DLD1 (cell line): ENCODE data around the gene LRRK1.
"Not testable (repeated sequence)": the region's sequence is repeated elsewhere in the genome, so short reads cannot be mapped to it uniquely, and the experiment has no call there.

Source experiments
- in situ Hi-C: cut with HindIII; loops from 2 replicates; pipeline ENCODE4 v1.10.0; 2017; ENCODE audit warnings: low sequenced_read_pairs

LRRK1 gene

DNA sequence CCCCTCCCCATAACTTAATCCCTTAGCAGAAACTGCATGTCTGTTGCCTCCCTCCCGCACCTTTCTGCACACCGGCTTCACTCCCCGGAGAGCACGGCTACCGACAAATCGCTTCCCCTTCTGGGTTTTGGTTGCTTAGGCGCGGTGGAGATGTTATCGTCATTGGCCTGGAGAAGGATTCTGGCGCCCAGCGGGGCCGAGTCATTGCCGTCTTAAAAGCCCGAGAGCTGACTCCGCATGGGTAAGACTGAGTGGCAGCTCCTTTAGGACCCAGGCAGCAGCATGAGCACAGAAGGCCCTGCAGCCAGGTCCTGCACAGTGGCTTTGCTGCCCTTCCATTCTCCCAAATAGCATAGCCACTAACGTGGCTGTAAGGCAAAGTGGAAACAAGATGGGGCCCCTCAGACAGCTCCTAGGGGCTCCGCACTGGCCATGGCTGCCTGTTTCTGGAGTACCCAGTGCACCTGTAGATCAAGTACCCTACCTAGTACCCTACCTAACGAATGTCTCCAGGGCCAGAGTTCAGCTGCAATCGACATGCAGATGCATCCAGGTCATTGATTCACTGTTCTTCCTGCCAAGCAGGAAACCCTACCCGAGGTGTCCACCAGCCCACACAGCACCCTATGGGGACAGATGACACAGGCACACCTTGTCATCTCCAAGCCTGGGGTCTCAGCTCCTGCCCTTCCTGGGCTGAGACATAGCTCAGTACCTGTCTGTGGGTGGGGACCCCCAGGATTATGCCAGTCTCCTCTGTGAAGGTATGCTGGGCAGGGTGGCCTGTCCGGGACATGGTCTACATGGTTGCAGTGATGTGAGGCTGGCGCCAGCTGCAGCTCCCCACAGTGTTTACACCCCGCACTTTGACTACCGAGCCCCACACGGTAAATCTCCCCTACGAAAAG is 147.6 kb downstream of the LRRK1 start:
- in situ Hi-C loops: no loop called here

DNA sequence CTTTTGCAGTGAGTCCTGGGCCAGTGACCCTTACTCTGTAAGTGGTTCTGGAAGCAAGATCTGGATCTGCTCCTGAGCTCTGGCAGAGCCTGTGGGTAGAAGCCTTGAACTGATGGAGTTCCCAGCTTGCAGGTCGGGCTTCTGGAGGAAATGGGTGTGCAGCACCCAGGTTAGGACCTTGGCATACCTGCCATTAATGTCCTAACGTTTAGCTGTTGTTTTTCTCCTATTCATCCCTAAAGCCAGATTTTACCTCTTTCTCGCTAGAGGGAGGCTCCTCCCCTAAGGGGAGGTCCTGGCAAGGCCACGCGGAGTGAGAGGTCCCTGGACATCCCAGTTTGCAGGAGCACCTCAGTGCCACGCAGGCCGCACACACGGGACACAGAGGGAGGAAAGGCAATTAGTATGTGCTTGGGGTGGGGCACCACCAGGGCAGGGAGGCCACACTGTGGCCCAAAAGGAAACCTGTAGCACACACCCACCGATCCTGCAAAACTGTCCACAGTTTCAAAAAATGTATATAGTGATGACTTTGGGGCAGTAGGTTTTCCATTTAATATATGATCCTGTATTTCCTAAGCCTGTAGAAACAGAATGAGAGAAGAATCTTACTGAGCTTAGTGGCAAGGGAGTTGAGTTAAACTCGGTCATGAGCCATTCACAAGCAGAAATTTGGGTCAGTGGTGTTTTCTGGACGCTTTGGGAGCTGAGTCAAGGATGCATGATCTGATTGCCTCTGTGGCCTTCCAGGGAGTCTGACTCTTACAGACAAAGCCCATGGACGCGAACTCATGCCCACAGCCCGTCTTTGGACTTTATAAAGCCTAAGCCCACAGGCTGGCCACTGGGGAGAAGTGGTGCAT is 148.7 kb downstream of the LRRK1 start:
- in situ Hi-C loops: no loop called here

GRCh38 chr15:101068523-101068960 is 149.4 kb downstream of the LRRK1 start:
- in situ Hi-C loops: no loop called here

DNA sequence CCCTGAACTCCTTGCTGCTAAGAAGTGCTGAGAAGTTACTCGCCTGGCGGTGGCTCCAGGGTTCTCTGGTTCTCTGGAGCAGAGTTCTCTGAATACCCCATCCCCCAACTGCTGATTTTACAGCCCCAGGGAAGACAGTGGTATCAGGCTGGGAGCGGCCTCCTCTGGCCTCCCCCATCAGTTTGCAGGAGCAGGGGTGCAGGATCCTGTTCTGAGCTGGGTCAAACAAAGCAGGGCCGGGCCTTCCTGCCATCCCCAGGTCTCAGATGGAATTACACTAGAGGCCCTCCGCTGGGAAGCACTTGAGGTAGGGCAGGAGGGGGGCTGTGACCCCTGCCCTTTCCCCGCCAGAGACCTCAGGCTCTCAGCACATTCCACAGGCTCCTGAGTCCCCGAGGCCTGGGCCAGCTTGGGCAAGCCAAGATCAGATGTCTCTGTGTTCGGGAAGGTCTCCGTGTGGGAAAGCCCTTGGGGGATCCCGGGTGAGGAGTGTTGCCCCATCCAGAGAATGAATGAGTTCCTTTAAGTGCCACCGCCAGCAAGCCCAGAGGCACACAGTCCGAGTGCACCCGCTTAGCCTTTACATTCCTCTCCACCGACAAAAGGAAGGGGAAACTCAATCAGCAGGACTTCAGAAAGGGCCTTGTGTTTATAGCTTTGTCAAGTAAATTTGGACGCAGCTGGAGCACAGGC is 149.9 kb downstream of the LRRK1 start:
- in situ Hi-C loops: no loop called here

GRCh38 chr15:101069654-101069973 is 150.5 kb downstream of the LRRK1 start:
- in situ Hi-C loops: no loop called here

- in situ Hi-C loops: no loop called here
Measured at GRCh38 chr15:101070024-101070423, 150.9 kb downstream of the LRRK1 start.

GRCh38 chr15:101070502-101071273 is 151.5 kb downstream of the LRRK1 start:
- in situ Hi-C loops: no loop called here

DNA sequence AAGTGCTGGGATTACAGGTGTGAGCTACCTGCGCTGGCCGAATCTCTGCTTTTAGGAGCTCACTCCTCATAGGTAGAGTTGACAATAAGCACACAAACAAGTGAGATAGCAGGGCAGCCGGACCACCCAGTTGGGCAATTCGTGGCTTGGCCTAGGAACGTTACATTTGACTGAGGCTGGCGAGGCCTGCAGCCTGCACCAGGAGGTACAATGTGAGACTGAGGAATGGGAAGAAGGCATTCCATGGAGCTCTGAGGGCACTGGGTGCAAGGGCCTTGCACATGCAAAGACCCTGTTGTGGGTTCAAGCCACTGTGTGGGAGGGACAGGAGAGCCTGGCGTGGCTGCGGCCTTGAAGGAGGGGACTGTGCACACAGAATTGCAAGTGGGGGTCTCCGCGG is 152.5 kb downstream of the LRRK1 start:
- in situ Hi-C loops: no loop called here

DNA sequence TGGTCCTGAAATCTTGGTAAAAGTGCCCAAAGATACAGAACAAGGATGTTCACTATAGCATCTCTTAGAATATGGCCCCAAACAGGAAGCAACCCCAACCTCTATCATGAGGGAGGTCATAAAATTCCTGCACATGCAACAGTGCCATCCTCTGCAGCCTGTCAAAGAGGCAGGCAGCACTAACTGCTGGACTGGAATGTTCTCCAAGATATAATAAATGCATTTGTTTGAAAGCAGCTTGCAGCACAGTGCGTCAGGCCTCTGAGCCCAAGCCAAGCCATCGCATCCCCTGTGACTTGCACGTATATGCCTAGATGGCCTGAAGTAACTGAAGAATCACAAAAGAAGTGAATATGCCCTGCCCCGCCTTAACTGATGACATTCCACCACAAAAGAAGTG is 153.1 kb downstream of the LRRK1 start:
- in situ Hi-C loops: not testable (repeated sequence)

GRCh38 chr15:101077806-101078668 is 158.9 kb downstream of the LRRK1 start:
- in situ Hi-C loops: not testable (repeated sequence)

- in situ Hi-C loops: no loop called here
Measured at GRCh38 chr15:101078669-101079323, 159.6 kb downstream of the LRRK1 start.

DNA sequence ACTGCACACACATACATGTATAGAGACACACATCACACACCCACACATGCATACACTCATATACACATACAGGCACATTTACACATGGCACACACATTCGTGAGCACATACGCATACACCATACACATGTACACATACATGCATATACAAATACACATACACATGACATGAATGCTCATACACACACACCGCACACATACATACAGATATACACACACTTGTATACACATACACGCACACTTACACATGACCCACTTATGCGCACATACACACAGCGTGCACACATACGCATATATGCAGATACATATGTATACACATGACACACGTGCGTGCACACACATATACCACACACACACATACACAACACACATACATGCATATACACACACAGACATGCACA is 162.7 kb downstream of the LRRK1 start:
- in situ Hi-C loops: no loop called here

DNA sequence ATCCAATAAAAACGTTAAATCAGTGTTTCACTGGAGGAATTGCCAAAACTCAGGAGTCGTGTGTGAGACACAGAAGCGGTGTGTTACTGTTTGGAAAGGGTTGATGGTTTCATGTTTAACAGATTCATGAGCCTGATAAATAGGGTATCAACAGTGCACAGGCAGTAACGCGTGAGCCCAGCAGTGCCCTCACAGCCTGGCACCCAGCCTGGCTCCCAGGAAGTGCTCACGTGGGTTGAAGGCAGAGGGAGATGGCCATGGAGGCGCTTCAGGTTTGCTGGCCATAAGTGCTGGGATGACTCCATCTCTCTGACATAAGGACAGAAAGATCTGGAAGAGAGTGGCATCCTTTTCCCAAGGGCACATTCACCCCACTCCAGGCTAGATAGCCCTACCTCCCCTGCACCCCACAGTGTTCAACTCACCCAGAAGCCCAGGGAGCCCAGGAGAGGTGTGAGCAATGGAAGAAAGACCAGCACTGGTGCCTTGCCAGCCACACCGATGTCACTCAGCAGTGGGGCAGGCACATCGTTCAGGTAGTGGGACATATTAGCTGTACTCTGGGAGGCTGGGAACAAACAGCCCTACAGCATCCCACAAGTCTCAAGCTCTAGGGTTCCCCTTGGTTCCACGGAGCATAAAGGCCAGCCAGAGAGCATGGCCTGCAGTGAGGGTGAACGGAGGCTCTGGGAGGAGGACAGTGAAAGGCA is 164.3 kb downstream of the LRRK1 start:
- in situ Hi-C loops: no loop called here

- in situ Hi-C loops: no loop called here
Measured at GRCh38 chr15:101084801-101085200, 165.6 kb downstream of the LRRK1 start.

- in situ Hi-C loops: no loop called here
Measured at GRCh38 chr15:101085311-101085700, 166.1 kb downstream of the LRRK1 start.

DNA sequence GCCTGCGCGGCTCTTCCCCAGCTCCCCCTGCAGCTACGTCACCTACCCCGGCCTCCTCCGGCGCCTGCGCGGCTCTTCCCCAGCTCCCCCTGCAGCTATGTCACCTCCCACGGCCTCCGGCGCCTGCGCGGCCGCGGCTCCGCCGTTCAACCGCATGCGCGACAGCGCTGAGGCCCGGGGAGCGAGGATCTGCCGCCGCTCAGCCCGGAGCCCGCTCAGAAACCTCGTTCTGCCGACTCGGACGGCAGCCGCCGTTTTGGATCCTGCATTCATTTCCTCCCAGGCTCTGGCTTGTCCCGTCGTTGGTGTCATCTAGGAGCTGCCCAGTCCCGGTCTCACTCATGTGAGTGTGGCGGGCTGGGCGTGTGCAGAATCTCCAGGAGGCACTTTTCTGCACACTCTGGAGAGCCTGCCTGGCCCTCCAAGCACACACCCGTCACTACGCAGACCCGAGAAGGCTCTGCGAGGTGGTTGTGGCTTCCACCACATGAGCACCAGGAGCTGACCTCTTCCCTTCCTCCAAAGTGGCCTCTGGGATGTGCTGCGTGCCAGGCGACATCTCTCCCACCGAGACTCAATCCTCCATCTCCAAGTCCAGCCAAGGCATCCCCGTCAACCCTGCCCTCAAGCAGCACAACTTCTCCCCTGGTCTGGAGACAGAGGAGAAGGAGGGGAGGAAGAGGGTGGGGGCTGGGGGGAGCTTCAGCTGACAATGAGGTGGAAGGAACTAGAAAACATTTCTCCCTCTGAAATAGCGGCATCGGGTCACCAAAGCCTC is 167.4 kb downstream of the LRRK1 start:
- in situ Hi-C loops: no loop called here

GRCh38 chr15:101087172-101087769 is 168.1 kb downstream of the LRRK1 start:
- in situ Hi-C loops: no loop called here
